Measurements from ENCODE around the gene USP51.
"Not testable (repeated sequence)": the region's sequence is repeated elsewhere in the genome, so short reads cannot be mapped to it uniquely, and the experiment has no call there.

USP51 gene

DNA sequence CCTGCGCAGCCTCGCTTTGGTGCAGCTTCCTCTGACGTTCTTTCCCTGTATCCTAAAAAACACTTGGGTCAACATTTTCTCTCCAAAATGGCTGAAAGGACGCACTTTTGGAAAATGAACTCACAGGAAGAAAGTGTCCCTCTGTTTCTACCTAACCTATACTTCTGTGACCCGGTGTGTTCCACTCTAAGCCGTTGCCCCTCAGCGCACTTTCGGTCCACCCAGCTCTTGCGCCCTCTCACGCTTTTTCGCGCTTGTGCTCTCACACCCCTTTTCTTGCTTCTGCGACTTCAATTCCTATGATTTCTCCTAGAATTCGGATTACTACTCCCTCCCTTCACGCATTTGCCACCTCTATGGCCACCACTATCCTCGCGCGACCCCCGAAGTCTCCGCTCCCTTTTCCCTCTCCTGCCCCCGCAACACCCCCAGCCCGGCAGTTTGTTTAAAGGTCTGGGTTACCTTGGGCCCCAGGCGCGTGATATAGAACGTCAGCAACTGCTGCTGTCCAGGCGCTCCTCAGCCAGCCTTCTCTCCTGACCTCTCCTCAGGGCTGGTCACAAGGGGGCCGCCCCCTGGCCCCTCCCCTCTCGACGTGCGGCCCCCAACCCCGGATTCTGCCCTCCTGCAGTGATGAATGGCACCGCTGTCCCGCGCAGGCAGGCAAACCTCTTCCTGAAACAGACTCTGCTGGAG is at the start of gene USP51:
Gene USP51, minus strand, starts transcription at position 535 of the 696 bp plus-strand sequence. CDS start 909 bp downstream, outside the sequence.
- peak within 1 kb of the TSS; percentile 99 to 100 (median 100) for H3K27ac Mint-ChIP-seq
- H3K9me3 Mint-ChIP-seq: peaks cover 11% of the 10 kb centered on the region
- H3K4me1 Mint-ChIP-seq: peaks cover 17% of the 10 kb centered on the region
- peaks cover 3% of the 10 kb centered on the region for H3K36me3 Mint-ChIP-seq (ENCODE audit: low read depth)
- TF ChIP-seq, protein P1, sequence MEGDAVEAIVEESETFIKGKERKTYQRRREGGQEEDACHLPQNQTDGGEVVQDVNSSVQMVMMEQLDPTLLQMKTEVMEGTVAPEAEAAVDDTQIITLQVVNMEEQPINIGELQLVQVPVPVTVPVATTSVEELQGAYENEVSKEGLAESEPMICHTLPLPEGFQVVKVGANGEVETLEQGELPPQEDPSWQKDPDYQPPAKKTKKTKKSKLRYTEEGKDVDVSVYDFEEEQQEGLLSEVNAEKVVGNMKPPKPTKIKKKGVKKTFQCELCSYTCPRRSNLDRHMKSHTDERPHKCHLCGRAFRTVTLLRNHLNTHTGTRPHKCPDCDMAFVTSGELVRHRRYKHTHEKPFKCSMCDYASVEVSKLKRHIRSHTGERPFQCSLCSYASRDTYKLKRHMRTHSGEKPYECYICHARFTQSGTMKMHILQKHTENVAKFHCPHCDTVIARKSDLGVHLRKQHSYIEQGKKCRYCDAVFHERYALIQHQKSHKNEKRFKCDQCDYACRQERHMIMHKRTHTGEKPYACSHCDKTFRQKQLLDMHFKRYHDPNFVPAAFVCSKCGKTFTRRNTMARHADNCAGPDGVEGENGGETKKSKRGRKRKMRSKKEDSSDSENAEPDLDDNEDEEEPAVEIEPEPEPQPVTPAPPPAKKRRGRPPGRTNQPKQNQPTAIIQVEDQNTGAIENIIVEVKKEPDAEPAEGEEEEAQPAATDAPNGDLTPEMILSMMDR (IDR thresholded peaks at IDR 0.05; ENCODE audit: unreplicated experiment in 3 of 3): peak in 1 of 3 experiments; percentile 21
- peak within 1 kb of the TSS; percentile 94 to 96 (median 95) for H3K4me3 Mint-ChIP-seq
- no peaks in the 10 kb centered on the region for H3K27me3 Mint-ChIP-seq (ENCODE audit: low read depth)

DNA sequence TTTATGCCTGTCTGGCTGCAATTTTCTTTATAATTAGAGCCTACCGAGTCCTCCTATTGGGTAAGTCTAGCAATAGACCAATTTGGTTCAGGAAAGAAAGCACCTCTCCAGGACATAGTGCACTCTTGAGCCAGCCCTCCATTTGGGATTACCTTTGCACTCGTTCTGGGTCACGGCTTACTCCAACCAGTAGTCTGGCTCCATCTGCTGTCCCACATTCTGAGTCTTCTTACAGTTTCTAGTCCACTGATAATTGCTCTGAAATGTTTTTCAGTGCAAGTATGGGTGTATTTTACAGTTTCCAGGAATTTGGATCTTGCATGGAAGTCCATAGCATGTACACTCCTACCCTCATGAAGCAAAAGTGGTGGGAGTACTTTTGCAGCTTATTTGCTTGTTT is 34.8 kb upstream of the USP51 start:
- Mint-ChIP-seq H3K4me1 (no peaks in the 10 kb centered on the region), H3K9me3 (no peaks in the 10 kb centered on the region), H3K4me3 (no peak overlapping the region), H3K27ac (no peak overlapping the region), H3K36me3 (ENCODE audit: low read depth) (no peaks in the 10 kb centered on the region), H3K27me3 (ENCODE audit: low read depth) (no peaks in the 10 kb centered on the region)
- TF ChIP-seq, protein P1 (IDR thresholded peaks at IDR 0.05; ENCODE audit: unreplicated experiment in 3 of 3): peak in 1 of 3 experiments; percentile 10

DNA sequence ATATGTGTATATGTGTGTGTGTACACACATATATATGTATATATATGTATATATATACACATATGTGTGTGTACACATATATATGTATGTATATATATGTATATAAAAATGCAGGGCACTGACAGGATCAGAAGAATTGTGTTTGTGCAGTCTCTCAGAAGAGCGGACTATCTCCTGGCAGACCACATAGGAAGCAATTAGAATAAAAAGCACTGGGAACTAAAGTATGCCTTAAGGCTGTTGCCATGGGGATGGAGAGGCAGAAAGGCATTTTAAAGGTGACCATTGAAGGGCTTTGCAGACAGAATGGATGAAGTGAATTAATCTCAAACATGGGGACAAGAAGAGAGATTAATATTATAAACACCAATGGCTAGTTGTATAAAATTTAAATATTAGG is 33.7 kb upstream of the USP51 start:
- Mint-ChIP-seq H3K4me3 (no peak overlapping the region), H3K4me1 (no peaks in the 10 kb centered on the region), H3K36me3 (ENCODE audit: low read depth) (no peaks in the 10 kb centered on the region), H3K27me3 (ENCODE audit: low read depth) (no peaks in the 10 kb centered on the region), H3K27ac (no peak overlapping the region), H3K9me3 (no peaks in the 10 kb centered on the region)
- TF ChIP-seq, protein P1 (IDR thresholded peaks at IDR 0.05; ENCODE audit: unreplicated experiment in 3 of 3): no peak

DNA sequence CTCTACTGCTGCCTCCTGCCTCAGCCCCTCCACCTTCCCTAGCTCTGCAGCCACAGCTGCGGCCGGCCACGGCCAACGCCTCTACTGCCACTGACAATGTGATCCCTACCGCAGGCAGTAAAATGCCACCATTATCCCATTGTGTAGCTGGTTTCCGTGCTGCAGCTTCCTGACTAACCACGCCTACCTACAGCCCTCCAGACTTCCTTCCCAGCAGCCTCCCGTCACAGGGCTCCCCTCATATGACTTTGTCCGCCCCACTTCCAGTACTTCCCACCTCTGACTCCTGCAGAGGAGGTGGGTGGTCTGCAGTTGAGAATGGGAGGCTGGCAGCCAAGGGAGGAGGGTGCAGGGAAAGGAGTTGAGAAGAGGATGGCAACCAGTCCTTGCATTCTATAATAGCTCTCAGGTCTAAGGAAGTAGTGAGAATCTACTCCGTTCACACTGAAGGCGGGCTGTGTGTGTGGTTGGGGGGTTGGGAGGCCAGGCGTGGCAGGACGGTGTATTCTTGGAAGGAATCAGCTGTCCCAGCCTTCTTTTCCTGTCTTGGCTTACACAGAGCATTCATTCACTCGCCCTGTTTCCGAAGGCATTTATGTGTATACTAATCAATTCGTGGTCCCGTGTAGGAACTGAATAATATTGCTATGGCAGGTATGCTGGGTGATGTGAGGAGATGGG is 33.1 kb upstream of the USP51 start:
- H3K4me1 Mint-ChIP-seq: no peaks in the 10 kb centered on the region
- no peaks in the 10 kb centered on the region for H3K36me3 Mint-ChIP-seq (ENCODE audit: low read depth)
- H3K4me3 Mint-ChIP-seq: no peak overlapping the region
- TF ChIP-seq, protein P1 (IDR thresholded peaks at IDR 0.05; ENCODE audit: unreplicated experiment in 3 of 3): no peak
- H3K9me3 Mint-ChIP-seq: no peaks in the 10 kb centered on the region
- H3K27me3 Mint-ChIP-seq (ENCODE audit: low read depth): no peaks in the 10 kb centered on the region
- peak overlapping the region in 1 of 3 experiments; percentile 33 for H3K27ac Mint-ChIP-seq

DNA sequence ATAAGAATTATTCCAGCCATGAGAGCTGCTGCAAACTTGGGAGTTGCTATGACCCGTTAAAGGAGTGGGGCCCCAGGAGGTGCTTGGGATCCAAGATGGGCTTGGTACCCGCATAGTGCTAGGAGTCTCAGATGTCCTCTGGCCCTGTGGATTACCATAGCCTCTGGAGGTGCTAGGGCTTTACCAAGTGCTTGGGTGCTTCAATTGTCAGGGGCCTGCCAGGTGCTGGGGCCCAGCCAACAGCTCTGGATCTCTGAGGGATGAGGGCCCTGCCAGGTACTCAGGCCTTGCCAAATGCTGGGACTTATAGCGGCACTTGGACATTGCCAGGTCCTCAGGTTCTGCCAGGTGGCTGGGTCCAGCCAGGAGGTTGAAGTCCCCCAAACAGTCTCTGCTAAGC is 32.0 kb upstream of the USP51 start:
- H3K27ac Mint-ChIP-seq: no peak overlapping the region
- H3K9me3 Mint-ChIP-seq: no peaks in the 10 kb centered on the region
- no peaks in the 10 kb centered on the region for H3K36me3 Mint-ChIP-seq (ENCODE audit: low read depth)
- TF ChIP-seq, protein P1 (IDR thresholded peaks at IDR 0.05; ENCODE audit: unreplicated experiment in 3 of 3): no peak
- H3K27me3 Mint-ChIP-seq (ENCODE audit: low read depth): no peaks in the 10 kb centered on the region
- no peak overlapping the region for H3K4me3 Mint-ChIP-seq
- no peaks in the 10 kb centered on the region for H3K4me1 Mint-ChIP-seq

DNA sequence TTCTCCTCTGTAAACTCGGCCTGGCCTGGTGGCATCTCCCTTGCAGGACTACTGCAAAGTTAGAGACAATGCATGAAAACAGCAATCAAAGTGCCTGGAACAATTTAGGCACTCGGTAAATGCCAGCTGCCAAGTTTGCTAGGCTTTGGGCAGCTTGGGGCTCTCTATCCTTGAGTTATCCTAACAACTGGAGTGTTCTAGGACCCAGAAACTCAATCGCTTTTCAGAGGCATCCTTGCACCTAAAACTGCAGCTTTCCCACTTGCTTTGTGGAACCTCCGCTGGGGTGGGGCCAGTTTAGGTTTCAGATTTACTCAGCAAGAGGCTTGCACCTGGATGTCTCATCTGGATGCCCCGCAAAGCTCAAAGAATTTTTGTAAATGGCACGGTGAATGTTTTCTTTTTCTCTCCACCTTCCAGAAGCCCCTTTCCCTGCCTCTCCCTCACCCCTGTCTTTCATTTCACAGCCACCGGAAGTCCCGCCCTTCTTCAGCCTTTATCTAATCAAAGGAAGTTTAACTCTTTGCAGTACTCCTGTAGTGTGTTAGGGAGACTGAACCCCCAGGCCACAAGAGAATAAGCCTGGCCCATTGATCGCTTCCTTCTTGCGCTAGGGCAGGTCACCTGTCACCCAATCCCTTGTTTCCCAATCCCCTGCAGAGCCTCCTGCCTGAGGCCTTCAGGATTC is 27.3 kb upstream of the USP51 start:
- not testable (repeated sequence) for H3K27ac Mint-ChIP-seq; H3K4me3 Mint-ChIP-seq; H3K9me3 Mint-ChIP-seq; H3K4me1 Mint-ChIP-seq; H3K36me3 Mint-ChIP-seq (ENCODE audit: low read depth); H3K27me3 Mint-ChIP-seq (ENCODE audit: low read depth)

DNA sequence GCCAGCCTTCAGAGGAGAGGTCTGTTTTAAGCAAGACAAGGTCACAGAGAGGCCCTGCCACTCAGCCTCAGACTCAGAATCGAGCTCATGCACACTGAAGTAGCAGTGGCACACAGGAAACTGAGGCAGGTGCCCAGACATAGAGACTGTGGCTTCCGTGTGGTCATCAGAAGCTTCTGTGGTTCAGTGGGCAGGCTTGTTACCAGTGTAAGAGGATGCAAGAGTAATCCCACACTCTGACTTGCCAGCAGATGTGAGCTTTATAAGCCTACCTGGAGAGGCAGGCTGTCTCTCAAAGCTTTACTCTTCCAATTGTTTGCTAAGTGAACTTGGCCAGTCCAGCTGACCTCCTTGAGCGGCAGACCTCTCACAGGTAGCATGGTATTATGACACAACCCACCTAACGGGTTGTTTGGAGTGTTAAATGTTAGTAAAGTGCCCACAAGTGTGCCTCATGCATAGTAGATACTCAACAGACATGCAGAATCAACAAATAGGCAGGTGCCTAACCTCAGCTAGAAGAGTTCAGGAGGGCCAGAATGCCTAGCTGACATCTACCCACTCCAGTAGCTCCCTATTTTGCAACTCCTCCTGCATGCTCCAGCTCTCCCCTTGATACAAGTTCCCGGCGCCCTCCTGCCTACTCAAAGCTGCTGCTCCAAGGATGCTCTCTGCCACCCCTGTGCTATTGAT is 23.5 kb upstream of the USP51 start:
- not testable (repeated sequence) for H3K9me3 Mint-ChIP-seq; H3K4me1 Mint-ChIP-seq; H3K27ac Mint-ChIP-seq; H3K4me3 Mint-ChIP-seq; H3K27me3 Mint-ChIP-seq (ENCODE audit: low read depth); H3K36me3 Mint-ChIP-seq (ENCODE audit: low read depth)

DNA sequence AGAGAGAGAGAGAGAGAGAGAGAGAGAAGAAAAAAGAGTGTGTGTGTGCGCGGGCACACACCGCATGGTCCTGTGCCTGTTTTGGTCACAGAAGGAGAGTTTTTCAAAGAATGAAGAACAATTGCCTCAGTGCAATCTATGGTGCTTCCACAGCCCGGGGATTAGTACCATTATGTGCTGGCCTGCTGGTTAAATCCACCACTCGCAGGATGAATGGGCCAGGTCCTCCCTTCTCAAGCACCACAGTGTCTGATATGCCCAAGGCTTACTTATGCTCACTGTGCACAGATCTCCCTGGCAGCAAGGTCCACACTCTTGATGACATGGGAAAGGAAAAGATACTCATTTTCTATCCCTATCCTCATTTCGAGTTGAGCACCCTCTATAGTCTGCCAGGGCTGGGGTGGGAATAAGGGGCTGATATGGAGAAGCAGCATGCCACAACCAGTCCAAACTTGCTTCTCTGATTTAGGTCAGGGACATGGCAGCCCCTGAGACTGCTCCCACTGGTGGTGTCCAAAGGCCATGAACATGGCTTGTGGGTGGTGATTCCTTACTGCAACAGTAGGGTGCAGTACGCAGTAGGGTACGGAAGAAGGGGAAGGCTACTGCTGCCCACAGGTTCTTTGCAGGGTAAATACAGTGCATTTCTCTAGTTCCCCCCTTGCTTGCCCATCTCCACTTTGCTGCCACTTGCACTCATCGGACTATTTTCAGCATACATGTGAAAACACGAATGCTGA is 18.9 kb upstream of the USP51 start:
- not testable (repeated sequence) for H3K27ac Mint-ChIP-seq; H3K27me3 Mint-ChIP-seq (ENCODE audit: low read depth); H3K36me3 Mint-ChIP-seq (ENCODE audit: low read depth); H3K9me3 Mint-ChIP-seq; H3K4me3 Mint-ChIP-seq; H3K4me1 Mint-ChIP-seq

Measured in nephron (organoid).